H54 (cell line): Measurements from ENCODE around the gene STING1.
A peak's percentile ranks its signal among the peaks of the same experiment; 100 is the strongest.
"Not testable (repeated sequence)": the region's sequence is repeated elsewhere in the genome, so short reads cannot be mapped to it uniquely, and the experiment has no call there.

Source experiments
- DNase-seq: peaks from one replicate; pipeline ENCODE4 v3.0.0; 2011; ENCODE audit warnings: low spot score, mixed read lengths; ENCODE audit not compliant: insufficient read length
- FAIRE-seq: peaks from 3 replicates; lab custom pipeline; 2011; peaks lifted over from hg19 to GRCh38; lab: Jason Lieb, UNC
- POLR2A ChIP-seq: IDR thresholded peaks from 2 replicates; pipeline ENCODE4 v1.6.1; 2011; ENCODE audit warnings: low read depth, mild to moderate bottlenecking, low read length

Gene STING1

DNA sequence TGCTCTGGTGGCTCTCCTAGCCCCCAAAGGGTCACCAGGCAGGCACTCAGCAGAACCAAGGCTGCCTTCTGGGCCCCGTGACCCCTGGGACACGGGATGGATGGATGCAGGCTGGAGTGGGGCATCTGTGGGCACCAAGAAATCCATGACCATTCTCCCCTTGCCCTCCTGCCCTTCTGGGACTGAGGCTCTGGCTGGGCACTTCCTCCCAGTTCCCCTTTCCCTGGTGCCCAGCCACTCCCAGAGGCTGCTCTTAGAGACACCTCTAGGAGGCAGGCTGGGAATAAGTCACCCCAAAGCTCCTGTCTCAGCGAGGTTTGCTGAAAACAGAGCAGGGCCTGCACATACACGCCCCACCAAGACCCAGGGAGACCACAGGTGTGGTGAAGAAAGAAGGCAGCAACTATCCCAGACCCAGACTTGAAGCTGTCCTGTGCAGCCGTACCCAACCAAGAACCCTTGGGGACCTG lies 943 bp downstream of the STING1 start:
- no peak; the same call in 1 of the 2 replicates for TF ChIP-seq POLR2A
- FAIRE-seq (no peak), DNase-seq (no peak)

DNA sequence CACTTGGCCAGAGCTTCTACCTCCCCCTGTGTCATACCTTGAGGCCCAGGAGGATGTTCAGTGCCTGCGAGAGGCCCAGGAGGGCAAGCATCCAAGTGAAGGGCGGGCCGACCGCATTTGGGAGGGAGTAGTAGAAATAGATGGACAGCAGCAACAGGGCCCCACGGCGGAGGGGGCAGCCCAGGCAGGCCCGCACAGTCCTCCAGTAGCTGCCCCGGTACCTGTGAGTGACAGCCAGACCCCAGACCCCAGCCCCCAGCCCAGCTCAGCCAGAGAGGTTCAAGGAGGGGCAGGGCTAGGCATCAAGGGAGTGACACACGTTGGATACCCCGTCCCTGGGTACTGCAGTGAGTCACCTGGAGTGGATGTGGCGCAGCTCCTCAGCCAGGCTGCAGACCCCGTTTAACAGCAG lies 1.4 kb downstream of the STING1 start:
- no peak for DNase-seq
- TF ChIP-seq POLR2A, result 0 out of 2 replicates have a peak, but pooled peaks have one; percentile 32
- FAIRE-seq, result no peak

DNA sequence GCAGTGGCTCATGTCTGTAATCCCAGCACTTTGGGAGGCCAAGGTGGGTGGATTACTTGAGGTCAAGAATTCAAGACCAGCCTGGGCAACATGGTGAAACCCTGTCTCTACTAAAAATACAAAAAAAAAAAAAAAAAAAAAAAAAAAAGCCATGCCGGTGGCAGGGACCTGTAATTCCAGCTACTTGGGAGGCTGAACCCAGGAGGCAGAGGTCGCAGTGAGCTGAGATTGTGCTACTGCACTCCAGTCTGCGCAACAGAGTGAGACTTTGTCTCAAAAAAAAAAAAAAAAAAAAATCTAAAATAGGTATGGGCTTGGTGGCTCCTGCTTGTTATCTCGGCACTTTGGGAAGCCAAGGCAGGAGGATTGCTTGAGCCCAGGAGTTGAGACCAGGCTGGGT lies 2.8 kb downstream of the STING1 start:
- not testable (repeated sequence) for FAIRE-seq, DNase-seq

DNA sequence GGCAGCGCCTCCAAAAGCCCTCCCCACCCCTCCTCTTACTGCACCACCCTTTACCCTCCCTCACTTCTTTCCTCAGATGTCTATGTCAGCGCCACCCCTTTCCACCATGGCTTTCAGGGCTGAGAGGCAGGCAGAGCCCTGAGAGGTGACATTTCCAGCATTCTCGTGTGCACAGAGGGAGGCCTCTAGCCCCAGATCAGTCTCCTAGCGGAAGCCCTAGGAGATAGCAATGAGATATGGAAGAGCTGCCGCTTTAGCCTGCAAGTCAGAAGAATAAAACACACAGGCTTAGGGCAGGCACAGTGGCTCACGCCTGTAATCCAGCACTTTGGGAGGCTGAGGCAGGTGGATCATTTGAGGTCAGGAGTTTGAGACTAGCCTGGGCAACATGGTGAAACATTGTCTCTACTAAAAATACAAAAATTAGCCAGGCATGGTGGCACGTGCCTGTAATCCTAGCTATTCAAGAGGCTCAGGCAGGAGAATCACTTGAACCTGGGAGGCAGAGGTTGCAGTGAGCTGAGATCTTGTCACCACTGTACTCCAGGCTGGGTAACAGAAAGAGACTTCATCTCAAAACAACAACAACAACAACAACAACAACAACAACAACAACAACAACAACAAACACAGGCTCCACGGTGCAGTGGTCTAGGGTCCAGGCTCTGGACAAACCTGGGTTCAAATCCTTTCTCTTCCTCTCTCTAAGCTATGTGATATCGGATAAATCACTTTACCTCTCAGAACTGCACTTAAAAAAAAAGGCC lies 3.7 kb downstream of the STING1 start:
- not testable (repeated sequence) for DNase-seq, FAIRE-seq

DNA sequence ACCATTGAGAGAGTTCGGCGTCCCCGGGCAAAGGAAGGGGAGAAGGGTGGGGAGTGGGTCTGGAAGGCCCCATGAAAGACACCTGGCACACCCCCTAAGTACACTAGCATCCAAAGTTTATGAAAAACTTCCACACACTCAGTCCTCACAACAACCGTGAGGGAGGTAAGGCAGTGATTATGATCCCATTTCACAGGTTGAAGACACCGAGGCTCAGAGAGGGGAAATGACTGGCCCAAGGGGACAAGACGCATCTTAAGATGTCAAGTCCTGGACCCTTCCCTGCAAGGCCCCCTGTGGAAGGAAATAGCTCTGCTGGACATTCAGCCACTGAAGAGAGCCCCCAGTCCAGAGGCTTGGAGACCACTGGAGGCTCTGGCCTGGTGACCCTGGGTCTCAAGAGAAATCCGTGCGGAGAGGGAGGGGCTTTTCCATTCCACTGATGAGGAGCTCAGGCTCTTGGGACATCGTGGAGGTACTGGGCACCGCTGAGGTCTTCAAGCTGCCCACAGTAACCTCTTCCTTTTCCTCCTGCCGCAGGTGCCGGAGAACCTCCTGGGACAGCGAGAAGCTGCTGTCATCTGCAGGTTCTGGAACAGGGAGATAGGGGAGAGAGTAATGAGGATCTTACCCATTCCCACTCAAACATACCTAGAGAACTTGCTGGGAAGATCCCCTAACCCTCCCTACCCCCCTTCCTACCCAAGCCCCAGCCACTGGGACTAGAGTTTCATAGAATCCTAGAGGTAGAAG lies 6.5 kb downstream of the STING1 start:
- FAIRE-seq, result no peak
- no peak for TF ChIP-seq POLR2A
- DNase-seq, result no peak

DNA sequence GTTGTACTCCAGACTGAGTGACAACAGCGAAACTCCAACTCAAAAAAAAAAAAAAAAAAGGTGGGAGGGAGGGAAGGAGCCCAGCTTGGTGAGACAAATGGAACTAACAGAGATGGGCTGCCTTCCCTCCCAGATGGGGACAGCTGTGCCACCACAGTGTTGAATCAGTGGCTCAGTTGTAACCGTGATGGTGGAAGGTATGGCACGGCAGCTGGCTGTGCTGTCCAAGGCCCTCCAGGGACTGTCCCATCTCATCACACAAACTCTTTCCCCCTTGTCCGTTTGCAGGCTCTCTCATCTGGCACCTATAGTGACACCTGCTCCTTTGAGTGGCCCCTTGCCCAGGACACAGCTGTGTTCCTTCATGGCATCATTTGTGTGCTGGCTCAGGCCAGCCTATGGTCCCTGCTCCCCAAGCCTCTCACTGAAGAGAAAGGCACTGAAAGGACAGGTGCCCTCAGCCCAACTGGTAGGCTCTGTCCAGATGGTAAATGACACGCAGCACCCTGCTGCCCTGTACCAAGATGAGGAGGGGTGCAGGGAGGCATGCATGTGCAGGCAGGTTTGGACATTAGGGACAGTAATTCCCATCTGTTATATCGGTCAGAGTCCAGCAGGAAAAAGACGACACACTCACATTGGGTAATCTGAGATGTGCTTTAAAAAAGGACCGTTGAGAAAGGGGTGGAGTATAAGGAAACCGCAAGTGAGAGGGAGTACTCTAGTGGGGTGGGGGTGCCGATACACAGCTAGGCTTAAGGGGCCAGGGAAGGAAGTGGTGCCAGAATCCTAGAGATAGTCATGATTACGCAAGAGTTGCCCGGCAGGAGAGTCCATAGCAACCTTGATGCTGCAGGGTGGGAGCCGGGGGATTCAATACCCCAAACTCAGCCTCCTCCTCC lies 7.4 kb downstream of the STING1 start:
- no peak for DNase-seq
- no peak for TF ChIP-seq POLR2A
- FAIRE-seq, result no peak

DNA sequence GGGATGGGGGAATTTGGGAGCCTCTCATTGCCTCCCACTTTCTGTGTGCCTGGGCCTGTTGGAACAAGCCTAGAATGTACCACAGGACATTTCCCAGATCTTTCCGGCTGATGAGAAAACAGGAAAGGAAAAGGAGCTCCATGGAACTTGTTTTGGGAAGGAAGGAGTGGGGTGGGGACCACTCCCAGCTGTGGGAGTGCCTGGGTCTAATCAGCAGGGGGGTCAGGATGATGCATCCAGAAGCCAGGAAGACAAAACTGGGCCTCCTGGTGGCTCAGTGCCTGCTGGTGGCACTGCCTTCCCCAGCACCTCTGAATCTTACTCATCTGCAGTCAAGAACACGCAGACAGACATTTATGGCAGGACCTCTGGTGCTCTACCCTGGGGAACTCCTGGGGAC lies 9.0 kb downstream of the STING1 start:
- FAIRE-seq, result no peak
- no peak for TF ChIP-seq POLR2A
- no peak for DNase-seq

DNA sequence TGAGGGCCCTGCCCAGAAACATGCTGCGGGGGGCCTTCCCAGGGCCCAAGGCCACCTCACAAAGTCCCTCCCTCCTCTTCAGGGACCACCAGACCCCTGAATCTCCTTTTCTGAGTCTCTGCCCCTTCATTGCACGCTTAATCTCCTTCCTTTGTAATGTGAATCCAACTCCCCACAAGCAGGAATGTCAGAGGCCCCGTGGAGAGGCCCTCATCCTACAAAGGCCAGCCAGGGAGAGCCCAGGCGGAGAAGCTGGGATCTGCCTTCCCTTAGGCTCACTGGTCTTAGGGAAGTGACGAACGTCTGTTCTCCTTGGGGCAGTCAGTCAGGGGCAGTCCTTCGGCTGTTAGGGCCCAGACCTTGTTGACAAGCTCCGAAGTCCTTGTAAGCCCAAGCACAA lies 9.5 kb downstream of the STING1 start:
- no peak for TF ChIP-seq POLR2A
- FAIRE-seq, result no peak
- DNase-seq, result no peak

DNA sequence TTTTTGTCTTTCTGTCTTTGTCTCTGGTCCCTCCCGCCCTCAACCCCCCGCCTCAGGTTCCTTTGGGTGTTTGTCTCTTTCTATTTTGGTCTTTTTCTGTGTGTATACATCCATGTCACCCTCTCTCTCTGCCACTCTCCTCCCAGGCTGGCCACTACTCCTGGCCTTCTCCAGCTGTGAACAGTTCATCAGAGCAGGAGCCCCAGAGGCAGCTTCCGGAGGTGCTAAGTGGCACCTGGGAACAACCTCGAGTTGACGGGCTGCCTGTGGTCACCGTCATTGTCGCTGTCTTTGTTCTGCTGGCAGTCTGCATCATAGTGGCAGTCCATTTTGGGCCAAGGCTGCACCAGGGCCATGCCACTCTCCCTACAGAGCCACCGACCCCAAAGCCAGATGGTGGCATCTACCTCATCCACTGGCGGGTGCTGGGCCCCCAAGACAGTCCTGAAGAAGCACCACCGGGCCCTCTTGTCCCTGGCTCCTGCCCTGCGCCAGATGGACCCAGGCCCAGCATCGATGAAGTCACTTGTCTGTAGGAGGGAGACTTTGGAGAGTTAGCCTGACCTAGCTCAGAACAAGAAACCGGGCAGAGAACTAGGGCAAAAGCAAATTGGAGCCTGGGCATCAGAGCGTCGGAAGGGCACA lies 10.1 kb downstream of the STING1 start:
- FAIRE-seq (no peak), DNase-seq (no peak)
- no peak for TF ChIP-seq POLR2A

DNA sequence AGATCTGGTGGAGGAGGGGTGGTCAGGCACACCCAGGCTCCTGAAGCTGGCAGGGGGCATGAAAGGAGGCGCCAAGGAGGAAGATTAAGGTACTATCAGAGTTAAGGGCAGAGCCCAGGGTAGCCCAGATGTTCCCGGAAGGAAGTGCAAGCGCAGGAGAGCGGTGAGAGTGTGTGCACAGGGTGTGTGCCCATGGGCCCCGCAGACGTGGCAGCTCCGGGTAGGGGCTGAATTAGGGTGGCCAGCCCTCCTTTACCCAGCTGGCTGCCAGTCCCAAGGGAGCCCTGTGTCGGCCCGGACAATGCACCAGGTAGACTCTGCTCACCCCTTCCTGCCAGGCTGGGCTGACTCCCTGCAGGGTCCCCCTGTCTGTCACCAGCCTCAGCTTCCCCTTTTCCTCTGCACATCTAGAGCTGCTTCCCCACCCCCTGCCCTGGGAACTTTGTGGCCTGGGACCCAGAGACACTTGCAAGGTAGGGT lies 11.7 kb downstream of the STING1 start, which contains the start of gene SMIM33:
Gene SMIM33 (plus strand): TSS at position 184 of the 480 bp plus-strand sequence. CDS start 118 bp downstream, at position 302.
- FAIRE-seq, result no peak
- no peak for DNase-seq
- no peak for TF ChIP-seq POLR2A

DNA sequence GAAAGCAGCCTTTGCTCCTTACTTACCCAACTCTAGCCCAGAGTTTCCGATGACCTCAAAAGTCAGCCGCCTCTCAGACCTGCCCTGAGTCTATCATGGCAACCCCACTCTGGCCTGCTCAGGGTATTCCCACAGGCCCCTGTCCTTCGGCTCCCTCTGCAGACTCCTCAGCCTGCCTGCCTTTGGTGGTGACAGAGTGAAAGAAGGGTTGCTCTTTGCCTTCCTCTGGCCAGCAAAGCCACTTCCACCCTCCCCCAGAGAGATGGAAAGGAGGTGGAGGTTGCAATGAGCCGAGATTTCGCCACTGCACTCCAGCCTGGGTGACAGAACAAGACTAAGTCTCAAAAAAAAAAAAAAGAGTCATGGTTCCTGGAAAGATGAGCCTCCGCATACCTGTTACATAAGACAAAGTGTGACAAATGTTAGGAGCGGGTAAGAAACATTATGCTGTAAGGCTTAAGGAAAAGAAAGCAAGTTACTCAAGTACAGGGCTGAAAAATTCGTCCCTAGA lies 14.1 kb downstream of the STING1 start:
- FAIRE-seq (no peak), DNase-seq (no peak)
- TF ChIP-seq POLR2A, result no peak

DNA sequence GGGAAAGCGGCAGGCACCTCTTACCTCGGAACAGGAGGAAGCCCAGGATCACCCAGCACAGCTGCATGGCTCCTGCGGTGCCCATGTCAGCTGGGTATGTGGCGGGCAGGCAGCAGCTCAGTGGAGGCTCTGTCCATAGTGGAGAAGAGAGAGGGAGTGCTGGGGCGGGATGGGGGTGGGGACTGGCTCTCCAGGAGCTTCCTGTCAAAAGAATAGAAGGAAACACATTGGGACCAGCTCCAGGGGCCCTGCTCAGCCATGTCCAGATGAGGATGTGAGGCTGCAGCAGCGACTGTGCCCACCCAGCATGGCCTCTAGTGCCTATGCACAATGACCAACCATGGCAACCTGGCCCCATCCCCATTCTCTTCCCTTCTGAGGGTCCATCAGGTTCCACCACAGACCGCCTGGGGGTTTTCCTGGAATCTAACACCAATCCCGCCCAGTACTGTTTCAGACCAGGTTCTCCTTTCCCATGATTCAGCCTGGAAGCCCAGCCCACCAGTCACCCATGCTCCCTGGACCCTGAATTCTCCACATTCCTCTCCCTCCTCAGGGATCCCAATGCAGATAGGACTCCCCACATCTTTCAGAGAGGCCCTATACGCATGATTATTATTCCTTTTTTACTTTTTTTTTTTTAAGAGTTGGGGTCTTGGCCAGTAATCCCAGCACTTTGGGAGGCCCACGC lies 19.8 kb downstream of the STING1 start, which contains the start of gene ECSCR:
Gene ECSCR (minus strand): TSS at position 158 of the 691 bp plus-strand sequence. CDS start 73 bp downstream, at position 85.
- DNase-seq (no peak), FAIRE-seq (no peak)
- TF ChIP-seq POLR2A, result no peak
